ENCODE measurements around the gene ARFGEF2.

GRCh38 chr20:48898896-48899530 lies 22.5 kb upstream of the ARFGEF2 start:
- no peak for TF ChIP-seq FOXM1 (IDR thresholded peaks at IDR 0.05; ENCODE audit: borderline replicate concordance, low read depth)
- no peak for TF ChIP-seq REST (IDR thresholded peaks at IDR 0.05; ENCODE audit: low read depth)
- TF ChIP-seq EGR1 (IDR thresholded peaks at IDR 0.05), result no peak
- no peak for TF ChIP-seq YY1 (IDR thresholded peaks at IDR 0.05; ENCODE audit: low read depth)
- TF ChIP-seq TAF1 (IDR thresholded peaks at IDR 0.05; ENCODE audit: low read depth), result no peak
- no peak for TF ChIP-seq MAX (IDR thresholded peaks at IDR 0.05)
- no peak for TF ChIP-seq CEBPB (IDR thresholded peaks at IDR 0.05)
- TF ChIP-seq TEAD4 (IDR thresholded peaks at IDR 0.05), result no peak
- TF ChIP-seq USF1 (IDR thresholded peaks at IDR 0.05), result no peak
- no peak for TF ChIP-seq NFIC (IDR thresholded peaks at IDR 0.05)
- TF ChIP-seq EP300 (IDR thresholded peaks at IDR 0.05; ENCODE audit: borderline replicate concordance), result no peak
- no peak for TF ChIP-seq RAD21 (IDR thresholded peaks at IDR 0.05; ENCODE audit: low read depth)
- TF ChIP-seq CREB1 (IDR thresholded peaks at IDR 0.05; ENCODE audit: low read depth), result no peak
